DOHH2 (cell line): ENCODE results near the gene C9orf152.

Experiments used
- EZH2phosphoT487 ChIP-seq: fragments of 200-600 bp; sonication (generic); IDR thresholded peaks from 2 replicates; pipeline ENCODE4 v1.6.1; 2017; ENCODE audit warnings: borderline replicate concordance, mild to moderate bottlenecking, antibody characterized with exemption, low read length, moderate library complexity, mixed read lengths
- TF ChIP-seq, protein P1 (sequence below): fragments of 200-600 bp; sonication (generic); IDR thresholded peaks from one replicate; pipeline ENCODE4 v1.5.1; 2014; ENCODE audit warnings: antibody characterized with exemption, mild to moderate bottlenecking, low read depth, low read length; ENCODE audit not compliant: poor library complexity, severe bottlenecking

- TF ChIP-seq, protein P1, sequence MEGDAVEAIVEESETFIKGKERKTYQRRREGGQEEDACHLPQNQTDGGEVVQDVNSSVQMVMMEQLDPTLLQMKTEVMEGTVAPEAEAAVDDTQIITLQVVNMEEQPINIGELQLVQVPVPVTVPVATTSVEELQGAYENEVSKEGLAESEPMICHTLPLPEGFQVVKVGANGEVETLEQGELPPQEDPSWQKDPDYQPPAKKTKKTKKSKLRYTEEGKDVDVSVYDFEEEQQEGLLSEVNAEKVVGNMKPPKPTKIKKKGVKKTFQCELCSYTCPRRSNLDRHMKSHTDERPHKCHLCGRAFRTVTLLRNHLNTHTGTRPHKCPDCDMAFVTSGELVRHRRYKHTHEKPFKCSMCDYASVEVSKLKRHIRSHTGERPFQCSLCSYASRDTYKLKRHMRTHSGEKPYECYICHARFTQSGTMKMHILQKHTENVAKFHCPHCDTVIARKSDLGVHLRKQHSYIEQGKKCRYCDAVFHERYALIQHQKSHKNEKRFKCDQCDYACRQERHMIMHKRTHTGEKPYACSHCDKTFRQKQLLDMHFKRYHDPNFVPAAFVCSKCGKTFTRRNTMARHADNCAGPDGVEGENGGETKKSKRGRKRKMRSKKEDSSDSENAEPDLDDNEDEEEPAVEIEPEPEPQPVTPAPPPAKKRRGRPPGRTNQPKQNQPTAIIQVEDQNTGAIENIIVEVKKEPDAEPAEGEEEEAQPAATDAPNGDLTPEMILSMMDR: no peak
- no peak for TF ChIP-seq EZH2phosphoT487
Observed at GRCh38 chr9:110214586-110215355, 6.8 kb upstream of the C9orf152 start.
